Suppressor macrophage treated with lipopolysaccharide for 1 hour (primary cell): ENCODE measurements around the gene OPCML.

ENCODE experiments used
- DNase-seq, 3 donors: peaks; one replicate each; pipeline ENCODE4 v3.0.0-alpha.2; 2020 to 2022

OPCML gene

DNA sequence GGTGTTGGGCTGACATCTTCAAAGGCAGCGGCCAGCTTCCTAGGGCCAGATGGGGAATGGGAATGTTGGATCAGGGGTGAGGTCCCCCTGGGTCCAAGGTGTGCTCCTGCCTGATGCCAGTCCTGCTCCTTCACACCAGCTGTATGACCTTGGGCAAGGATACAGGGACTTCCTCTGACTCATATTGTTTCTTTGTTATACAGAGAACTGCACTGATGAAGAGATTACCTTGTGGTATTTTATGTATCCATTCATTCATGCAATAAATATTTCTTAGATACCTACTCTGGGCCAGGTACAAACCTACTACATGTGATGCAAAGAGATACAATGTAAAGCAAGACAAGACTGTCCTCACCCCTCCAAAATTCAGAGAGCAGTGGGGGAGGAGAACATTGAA lies 3.9 kb upstream of the OPCML start:
- DNase-seq, result no peak

DNA sequence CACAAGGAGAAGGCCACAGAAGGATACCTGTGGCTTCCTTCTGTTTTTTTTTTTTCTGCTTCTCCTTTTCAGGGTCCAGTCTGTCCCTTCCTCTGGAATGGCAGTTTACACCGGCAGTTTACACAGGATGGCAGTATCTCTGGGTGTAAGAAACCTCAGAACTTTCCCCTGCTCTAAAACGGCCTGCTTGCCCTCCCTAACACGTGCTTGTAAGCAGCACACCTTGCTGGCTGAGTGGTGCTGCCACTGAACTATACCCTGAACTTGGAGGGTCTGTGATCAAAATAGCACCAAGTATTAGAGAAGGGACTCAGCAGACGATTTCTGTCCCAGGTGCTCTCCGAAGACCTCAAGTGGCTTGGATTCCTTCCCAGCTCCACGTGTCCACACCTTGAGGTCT lies 904 bp upstream of the OPCML start:
- DNase-seq, result no peak

- DNase-seq, result no peak
Observed at GRCh38 chr11:133531458-133531857, 843 bp downstream of the OPCML start.

GRCh38 chr11:133530501-133530835 lies 1.8 kb downstream of the OPCML start:
- no peak for DNase-seq

- no peak for DNase-seq
Observed at GRCh38 chr11:133529807-133530500, 2.3 kb downstream of the OPCML start.

DNA sequence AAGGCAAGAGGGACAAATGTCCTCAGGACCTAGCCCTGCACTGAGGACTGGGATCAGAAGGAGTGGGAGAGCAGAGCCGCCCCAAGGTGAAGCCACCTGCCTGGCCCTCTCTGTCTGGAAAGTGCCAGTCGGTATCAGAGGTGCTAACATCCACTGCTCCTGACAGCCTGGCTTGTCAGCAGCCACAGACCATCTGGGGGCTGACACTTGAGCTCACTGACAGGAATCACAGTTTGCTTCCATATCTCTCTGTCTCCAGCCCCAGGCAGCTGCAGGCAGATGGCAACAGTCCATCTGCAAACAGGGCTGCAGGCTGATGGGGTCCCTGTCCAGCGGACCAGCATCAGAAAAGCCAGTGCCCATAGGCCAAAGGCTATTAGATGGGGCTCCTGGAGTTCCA lies 5.5 kb downstream of the OPCML start:
- no peak for DNase-seq

GRCh38 chr11:133525976-133526375 lies 6.3 kb downstream of the OPCML start:
- no peak for DNase-seq

GRCh38 chr11:133524488-133524887 lies 7.8 kb downstream of the OPCML start:
- no peak for DNase-seq

- no peak for DNase-seq
Observed at GRCh38 chr11:133522344-133522743, 10.0 kb downstream of the OPCML start.

- DNase-seq, result no peak
Observed at GRCh38 chr11:133521502-133521901, 10.8 kb downstream of the OPCML start.

DNA sequence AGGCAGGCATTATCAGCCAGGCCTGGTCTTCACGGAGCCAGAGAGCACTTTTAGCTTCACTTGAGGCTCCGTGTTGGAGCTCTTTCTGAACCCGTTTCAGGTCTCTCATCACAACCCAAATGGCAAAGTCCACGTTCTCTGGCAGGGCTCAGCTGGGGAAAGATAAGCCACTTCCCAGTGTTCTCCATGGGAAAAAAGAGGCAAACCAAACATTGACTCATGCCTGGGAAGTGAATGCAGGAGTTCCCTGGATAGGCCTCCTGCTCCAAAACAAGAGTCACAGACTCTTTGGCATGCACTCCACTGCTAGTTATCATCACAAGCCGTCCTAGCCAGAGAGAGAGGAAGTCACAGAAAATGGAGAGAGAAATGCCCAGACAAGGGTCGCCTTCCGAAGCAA lies 11.6 kb downstream of the OPCML start:
- no peak for DNase-seq

DNA sequence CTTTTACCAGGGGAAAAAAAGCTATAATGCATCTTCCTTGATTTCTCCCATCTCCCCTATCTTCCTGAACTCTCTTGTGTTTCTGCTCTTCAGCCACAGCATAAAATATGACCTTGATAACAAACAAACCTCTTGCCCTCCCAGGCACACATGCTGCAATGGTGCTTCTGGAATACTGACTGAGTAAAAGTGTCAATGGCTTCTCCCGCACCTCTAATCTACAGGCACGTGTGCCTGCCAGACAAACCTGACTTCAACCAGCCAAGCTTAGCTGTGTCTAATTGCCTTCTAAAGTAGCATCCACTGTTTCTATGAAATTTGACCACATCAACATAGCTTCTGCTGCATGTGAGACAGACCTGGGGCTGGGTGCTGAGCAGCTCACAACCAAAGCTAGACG lies 12.7 kb downstream of the OPCML start:
- DNase-seq, result no peak

DNA sequence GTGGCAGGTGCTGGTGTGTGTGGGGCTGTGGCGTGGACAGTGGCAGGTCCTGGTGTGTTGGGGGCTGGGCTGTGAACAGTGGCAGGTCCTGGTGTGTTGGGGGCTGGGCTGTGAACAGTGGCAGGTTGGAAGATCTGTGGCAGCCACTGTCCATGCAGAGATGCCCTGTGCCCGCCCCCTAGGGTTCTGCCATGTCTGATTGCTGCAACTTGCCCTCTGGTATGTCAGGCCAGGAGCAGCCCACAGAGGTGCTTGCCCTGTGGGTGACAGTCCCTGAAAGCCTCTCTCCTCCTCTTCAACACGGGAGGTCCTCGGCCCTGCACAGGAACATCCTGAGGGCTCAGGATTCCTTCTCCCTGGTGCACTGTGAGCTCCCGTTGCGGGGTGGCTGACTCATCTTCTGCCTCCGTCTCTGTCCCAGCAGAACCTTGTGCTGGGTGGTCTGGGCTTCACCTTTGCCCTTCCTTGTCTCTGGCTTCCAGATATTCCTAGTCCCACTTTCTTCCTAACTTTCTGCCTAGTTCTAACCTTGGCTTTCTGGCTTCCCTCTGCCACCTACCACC lies 13.5 kb downstream of the OPCML start:
- DNase-seq, result no peak

- no peak for DNase-seq
Observed at GRCh38 chr11:133516845-133517244, 15.5 kb downstream of the OPCML start.

- DNase-seq, result no peak
Observed at GRCh38 chr11:133515107-133515506, 17.2 kb downstream of the OPCML start.

GRCh38 chr11:133509924-133510697 lies 22.2 kb downstream of the OPCML start:
- no peak for DNase-seq

GRCh38 chr11:133508468-133508867 lies 23.8 kb downstream of the OPCML start:
- DNase-seq, result no peak

DNA sequence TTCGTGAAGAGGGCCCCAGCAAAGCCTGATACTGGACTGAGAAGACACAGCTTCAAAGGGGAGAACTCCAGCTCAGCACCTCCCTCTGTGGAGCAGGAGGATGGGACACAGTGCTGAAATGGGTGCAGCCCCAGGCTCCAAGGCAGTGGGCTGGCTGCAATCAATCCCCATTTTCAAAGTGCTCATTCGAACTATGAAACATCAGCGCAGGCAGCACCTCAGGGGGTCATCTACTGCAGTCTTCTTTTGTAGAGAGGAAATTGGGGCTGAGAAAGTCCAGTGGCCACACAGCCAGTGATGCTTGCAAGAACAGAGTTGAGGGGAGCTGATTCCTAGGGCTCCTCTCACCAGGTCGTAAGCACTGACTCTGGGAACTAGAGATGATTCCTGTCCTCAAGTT lies 25.1 kb downstream of the OPCML start:
- DNase-seq, result no peak

- no peak for DNase-seq
Observed at GRCh38 chr11:133506551-133507094, 25.7 kb downstream of the OPCML start.

GRCh38 chr11:133506023-133506422 lies 26.3 kb downstream of the OPCML start:
- no peak for DNase-seq

DNA sequence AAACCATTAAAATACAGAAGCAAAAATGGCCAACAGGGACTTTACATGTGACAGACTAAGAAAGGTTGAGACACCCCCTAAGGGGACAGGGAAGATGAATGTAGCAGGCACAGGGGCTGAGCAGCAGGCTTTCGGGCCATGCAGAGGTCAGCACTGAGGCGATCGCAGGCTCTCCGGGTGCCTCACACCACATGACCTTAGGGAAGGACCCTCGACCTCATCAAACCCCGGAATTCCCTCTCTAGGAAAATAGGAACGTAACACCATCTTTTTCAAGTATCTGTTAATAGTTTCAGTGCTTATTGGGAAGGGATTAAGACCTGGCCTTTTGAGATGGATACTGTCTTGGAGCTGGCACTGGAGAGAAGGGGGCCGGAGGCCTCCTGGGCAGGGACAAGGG lies 27.4 kb downstream of the OPCML start:
- no peak for DNase-seq

GRCh38 chr11:133503776-133504175 lies 28.5 kb downstream of the OPCML start:
- DNase-seq, result no peak

DNA sequence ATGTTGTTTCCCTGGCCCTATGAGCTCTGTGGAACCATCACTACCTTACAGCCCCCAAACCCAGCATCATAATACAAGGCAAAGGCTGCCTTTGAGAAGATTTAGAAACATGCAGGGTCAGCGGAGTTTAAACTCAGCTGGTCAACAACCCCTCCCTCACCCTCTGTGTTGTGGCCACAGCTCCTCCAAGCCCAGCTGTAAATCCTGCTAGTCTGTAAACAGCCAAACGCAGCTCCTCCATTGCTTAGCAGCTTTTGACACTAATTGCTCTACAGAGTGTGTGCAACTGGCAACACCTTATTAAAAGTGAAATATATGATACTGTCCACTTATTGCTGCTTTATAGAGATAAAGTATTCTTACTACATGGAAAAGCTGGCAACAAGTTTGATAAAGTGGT lies 29.1 kb downstream of the OPCML start:
- no peak for DNase-seq
